T47D (cell line): ENCODE data around the gene SMG6.

ENCODE experiments used
- DNase-seq, 2 experiments: peaks; one replicate each; pipeline versions ENCODE4 v3.0.0 to v3.0.0-alpha.2; 2011 to 2012; ENCODE audit warnings: low read depth in 1 of 2, low spot score in 1 of 2
- JUND ChIP-seq: IDR thresholded peaks from 2 replicates; pipeline ENCODE4 v1.6.1; 2012; ENCODE audit warnings: low read depth
- in situ Hi-C: cut with HindIII; loops from 2 replicates; pipeline ENCODE4 v1.10.0; 2016; ENCODE audit warnings: low sequenced_read_pairs, low pct_unique_long_range_greater_than_20kb

SMG6 gene

GRCh38 chr17:2090210-2090641 lies 213.4 kb downstream of the SMG6 start:
- no peak for DNase-seq
- no peak for TF ChIP-seq JUND
- in situ Hi-C loops: no loop called here

- TF ChIP-seq JUND: no peak
- in situ Hi-C loops: no loop called here
- no peak for DNase-seq
These were observed 214.6 kb downstream of the SMG6 start for GRCh38 chr17:2089021-2089422.

DNA sequence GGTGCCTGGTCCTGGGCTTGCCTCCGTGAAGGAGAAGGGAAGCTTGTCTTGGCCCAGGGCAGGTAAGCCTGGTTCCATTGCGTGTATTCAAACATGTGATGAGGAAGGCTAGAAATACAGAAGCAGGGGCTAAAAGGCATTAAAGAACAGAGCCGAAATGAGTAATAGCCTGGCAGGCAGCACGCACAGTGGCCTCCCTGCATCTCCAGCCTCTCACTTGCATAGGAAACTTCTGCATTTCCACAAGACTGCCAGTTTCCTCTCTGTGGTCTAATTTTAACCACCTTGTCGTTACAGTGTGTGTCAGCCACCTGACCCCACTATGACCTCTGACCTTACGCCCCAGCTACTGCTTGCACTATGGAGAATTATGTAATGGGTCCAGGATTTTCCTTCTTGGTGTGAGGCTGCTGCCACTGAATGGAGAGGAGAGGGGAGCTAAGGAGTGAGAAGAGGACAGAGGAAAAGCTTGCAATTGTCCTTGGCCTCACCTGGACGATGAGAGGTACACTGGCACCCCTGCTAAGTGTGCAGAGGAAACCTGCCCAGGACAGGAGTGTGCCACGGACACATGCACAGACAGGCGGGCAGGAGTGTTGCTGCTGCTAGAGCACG lies 215.9 kb downstream of the SMG6 start:
- in situ Hi-C loops: no loop called here
- TF ChIP-seq JUND: no peak

DNA sequence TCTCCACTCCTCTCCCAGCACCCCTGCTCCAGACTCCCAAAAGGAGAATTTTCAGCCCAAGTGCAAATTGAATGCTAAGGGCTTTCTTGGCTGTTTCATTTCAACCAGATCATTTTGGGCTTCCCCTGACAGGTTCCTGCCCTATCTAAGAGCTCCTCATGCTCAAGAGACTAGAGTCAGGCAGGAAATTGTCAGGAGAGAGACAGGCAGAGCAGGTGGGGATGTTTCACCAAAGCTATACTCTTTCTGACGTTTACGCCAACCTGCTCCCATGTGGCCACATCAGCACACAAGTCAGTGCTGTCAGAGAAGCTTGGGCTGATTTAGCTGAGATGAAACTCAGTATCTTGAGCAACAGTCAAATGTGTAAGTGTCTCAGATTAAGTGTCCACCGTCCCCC lies 217.3 kb downstream of the SMG6 start:
- DNase-seq: no peak
- no peak for TF ChIP-seq JUND
- in situ Hi-C loops: no loop called here

More for the DNA sequence above, 215.9 kb downstream of the SMG6 start:
- DNase-seq: no peak

DNA sequence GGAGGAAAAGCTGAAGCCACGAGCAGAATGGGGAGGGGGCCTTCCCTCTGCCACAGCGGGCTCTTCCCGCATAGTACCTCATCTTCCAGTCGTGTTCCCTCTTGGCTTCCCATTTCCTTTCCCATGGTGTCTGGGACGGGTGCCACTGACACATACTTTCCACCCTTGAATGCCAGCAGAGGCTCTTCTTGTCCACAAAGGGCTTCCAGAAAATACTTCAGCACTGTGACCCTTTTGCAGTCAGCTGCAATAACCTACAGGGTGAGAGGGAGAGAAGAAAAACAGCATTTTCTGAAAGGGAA lies 218.0 kb downstream of the SMG6 start:
- no peak for DNase-seq
- TF ChIP-seq JUND: no peak
- in situ Hi-C loops: no loop called here

GRCh38 chr17:2084766-2085647 lies 218.6 kb downstream of the SMG6 start:
- no peak for TF ChIP-seq JUND
- no peak for DNase-seq
- in situ Hi-C loops: no loop called here

DNA sequence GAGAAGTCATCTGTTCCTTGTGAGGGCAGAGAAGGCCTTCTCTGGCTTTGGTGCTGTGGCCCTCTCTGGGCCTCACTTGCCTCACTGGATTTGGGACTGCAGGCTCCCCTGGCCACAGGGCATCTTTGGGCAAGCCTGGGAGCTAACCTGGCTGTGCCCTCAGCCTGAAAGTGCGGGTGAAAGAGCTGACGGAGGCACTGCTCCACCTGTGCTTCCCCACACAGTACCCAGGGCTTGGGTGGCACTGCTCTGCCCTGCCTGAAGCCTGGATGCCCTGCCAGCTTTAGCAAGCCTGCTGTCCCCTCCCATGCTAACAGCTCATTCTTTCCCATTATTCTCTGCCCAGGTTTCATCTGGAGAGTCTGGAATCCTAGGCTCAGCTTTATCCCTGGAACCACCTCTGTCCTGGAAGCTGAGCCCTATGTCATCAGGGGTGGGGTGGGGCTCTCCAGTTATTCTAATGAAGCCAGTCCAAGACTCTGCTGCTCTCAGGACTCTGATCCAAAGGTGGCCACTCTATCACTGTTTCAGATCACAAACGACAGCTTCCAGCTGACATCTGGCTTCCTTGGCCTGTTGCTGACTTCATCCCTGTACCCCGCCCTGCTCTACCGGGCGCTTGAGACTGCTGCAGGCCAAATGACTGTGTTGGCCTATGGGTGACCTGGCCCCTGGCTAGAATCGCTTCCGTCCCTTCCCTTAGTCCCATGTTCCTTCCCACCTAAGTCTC lies 219.4 kb downstream of the SMG6 start:
- in situ Hi-C loops: no loop called here
- DNase-seq: no peak
- no peak for TF ChIP-seq JUND

GRCh38 chr17:2083613-2084035 lies 220.0 kb downstream of the SMG6 start:
- in situ Hi-C loops: no loop called here
- no peak for TF ChIP-seq JUND
- DNase-seq: no peak

DNA sequence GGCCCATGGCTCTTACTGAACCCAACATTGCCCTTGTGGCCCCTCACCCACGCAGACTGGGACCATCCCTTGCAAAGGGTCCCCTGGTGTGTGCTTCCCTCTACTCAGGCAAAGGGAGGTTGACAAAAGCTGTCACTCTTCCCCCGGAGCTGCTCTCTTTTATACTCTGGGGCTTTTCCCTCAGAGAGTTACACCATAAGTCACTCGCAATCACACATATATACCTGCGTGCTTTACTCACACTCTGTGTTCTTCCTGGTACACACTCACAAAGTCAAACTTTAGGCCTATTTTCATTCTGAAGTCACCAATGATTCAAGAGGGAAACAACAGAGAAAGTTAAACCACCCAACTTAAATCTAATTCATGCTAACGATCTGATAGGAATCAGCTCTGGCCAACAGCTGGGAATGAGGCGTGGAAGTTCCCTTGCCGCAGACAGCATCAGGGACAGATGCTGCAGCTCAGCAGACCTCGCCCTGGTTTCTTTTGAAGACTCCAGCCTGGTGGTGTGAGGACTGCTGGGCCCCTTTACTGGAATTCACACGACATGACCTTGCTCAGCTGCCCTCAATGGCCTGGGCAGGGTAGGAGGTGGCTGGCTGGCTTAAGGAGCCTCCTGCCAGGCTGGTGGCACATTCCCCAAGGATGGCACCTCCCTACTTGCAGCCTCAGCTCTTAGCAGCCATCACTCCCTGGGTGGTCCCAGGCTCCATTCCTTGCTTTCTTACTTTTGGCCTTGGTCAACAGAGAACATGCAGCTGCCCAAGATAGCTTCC lies 221.4 kb downstream of the SMG6 start:
- DNase-seq: no peak
- in situ Hi-C loops: no loop called here
- TF ChIP-seq JUND: no peak

GRCh38 chr17:2081564-2081963 lies 222.0 kb downstream of the SMG6 start:
- in situ Hi-C loops: no loop called here
- no peak for TF ChIP-seq JUND
- DNase-seq: no peak

DNA sequence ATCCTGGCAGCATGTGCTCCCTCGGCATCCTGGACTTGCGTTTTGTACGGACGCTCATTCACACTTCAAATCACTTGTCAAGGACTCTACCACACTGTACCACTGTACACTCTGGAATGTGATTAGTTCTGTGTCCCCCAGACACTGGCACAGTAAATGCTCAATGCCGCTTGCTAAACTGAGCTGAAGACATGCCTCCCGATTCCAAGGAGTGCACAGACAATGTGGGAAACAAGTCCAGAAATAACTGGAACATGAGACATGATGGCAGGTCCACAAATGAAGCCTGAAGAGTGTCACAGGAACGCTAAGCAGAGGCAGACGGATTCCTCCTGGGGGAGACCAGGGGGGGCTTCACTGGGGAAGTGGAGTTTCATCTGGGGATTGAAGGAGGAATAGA lies 226.5 kb downstream of the SMG6 start:
- no peak for DNase-seq
- in situ Hi-C loops: no loop called here
- TF ChIP-seq JUND: no peak
